Upper lobe of left lung (tissue), 4 donors: ENCODE data around the gene RAX.

Experiments used
- CTCF ChIP-seq, 6 experiments: fragments of 450-650 bp in 4 of 6; fragments of 200-600 bp in 2 of 6; sonication (generic) in 2 of 6; IDR thresholded peaks; one replicate each; pipeline ENCODE4 v1.5.1; 2016 to 2019; ENCODE audit warnings: antibody characterized with exemption in 6 of 6
- EP300 ChIP-seq, 4 donors: sonication (generic); formaldehyde crosslinking; IDR thresholded peaks; one replicate each; pipeline ENCODE4 v1.5.1; 2017; ENCODE audit warnings: antibody characterized with exemption in 4 of 4, control low read depth in 2 of 4
- POLR2A ChIP-seq, 4 donors: fragments of 450-650 bp; IDR thresholded peaks; one replicate each; pipeline ENCODE4 v1.5.1; 2016 to 2017; ENCODE audit warnings: antibody characterized with exemption in 4 of 4, mild to moderate bottlenecking in 2 of 4
- POLR2AphosphoS5 ChIP-seq, 2 donors: sonication (generic); formaldehyde crosslinking; IDR thresholded peaks; one replicate each; pipeline ENCODE4 v1.5.1; 2017; ENCODE audit warnings: antibody characterized with exemption in 2 of 2

- TF ChIP-seq POLR2A (IDR thresholded peaks at IDR 0.05): no peak
- no peak for TF ChIP-seq CTCF (IDR thresholded peaks at IDR 0.05)
- no peak for TF ChIP-seq EP300 (IDR thresholded peaks at IDR 0.05)
- TF ChIP-seq POLR2AphosphoS5 (IDR thresholded peaks at IDR 0.05): no peak
Measured at GRCh38 chr18:59286341-59286740, 13.1 kb upstream of the RAX start.
